D341Med (cell line): ENCODE data around the gene CCDC88C.
A peak's percentile ranks its signal among the peaks of the same experiment; 100 is the strongest.

Experiments
- DNase-seq: peaks from one replicate; pipeline ENCODE4 v3.0.0; 2012; ENCODE audit warnings: low spot score

CCDC88C gene

GRCh38 chr14:91380123-91380522, 37.5 kb downstream of the CCDC88C start:
- DNase-seq: no peak

GRCh38 chr14:91379579-91379932, 38.1 kb downstream of the CCDC88C start:
- no peak for DNase-seq

DNA sequence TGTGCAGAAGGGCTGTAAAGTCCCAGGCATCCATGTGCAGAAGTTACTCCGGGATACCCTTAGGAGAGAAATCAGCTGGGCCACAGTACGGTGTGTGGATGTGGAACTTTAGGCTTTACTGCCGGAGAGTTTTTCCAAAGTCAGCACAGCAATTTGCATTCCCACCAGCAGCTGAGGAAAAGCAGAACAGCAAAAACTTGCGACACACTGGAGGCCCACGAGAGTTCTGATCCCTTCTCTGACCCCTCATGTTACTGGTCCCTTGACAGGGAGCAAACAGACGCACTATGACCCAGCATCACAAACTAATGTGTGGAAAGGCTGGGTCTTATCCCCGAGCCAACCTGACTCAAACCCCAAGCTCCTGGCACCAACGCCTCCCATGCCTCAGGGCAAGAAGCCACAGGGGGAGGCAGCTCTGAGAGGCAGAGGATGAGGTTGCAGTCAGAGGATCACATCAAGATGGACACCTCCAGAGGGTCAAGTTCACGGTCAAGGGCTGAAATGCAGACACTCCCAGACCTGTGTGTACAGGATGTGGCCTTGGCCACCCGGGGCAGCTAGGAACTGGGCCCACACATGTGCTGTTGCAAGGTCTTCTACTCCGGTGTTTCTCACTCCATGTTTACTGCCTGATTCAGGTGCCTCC, 38.6 kb downstream of the CCDC88C start:
- no peak for DNase-seq

- DNase-seq: no peak
These were observed 39.6 kb downstream of the CCDC88C start for GRCh38 chr14:91377700-91378652.

- DNase-seq: no peak
These were observed 40.8 kb downstream of the CCDC88C start for GRCh38 chr14:91376547-91377477.

- no peak for DNase-seq
These were observed 41.7 kb downstream of the CCDC88C start for GRCh38 chr14:91375720-91376452.

DNA sequence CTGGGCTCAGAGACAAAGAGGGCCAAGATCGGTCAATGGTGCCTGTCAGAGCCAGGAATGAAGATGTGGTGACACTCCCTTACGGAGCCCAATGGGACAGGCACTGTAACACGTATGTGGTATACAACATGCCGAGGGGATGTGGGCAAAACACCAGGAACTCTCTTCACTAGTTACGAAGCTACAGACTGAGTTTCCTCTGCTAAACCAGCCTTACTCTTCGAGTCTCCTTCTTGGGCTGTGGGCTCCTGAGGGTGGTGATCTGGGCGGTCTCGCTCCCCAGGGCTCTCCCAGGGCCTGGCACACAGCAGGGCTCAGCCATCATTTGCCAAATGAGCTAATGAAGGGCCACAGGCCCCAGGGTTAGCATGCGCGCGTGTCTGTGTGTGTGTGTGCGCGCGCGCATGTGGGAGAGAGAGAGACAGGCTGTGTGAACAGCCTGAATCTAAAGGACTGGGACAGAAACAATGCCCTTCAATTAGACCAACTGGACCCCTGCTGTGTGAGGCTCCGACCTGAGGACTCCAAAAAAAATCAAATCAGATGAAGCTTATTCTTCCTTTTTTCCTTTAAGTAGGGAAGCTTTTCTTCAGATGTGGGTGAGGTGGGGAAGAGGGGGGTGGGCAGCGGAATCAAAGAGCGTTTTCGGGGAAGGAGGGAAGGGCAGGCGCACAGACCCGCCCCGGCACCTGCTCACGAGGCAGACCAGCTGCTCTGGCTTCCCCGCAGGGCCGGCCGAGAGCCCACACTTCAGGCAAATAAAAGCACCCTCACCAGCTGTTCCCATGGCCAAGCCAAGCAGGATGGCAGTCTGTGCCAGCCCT, 42.5 kb downstream of the CCDC88C start:
- peak; percentile 83 for DNase-seq

GRCh38 chr14:91374287-91374878, 43.2 kb downstream of the CCDC88C start:
- no peak for DNase-seq

DNA sequence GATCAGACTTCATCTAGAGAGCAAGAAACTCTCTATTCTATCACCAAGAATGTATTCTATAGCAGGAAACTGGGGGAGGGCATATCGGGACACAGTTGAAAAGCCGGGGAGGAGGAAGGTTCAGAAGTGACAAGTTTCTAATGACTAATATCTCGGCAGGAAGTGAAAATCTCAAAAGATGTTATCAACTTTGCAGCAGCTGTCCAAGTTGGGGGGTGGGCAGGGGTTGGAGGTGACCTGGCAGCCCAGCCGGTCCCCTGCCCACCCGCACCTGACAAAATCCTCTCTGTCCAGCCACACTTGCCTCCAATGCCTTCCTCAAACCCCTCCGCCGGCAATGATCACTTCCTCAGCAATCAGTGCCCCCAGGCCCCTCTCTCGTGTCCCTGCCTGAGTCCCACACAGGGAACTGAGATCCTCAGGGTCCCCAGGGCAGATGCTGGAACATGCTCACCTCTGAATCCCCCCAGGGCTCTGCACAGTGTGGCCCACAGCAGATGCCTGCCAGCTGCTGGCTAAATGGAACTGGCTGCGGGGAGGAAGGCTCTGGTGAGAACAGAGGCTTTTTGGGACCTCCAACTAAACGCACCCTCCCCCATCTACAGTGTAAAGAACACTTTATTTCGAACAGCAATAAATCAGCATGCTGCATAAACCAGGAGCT, 43.9 kb downstream of the CCDC88C start:
- DNase-seq: no peak

- DNase-seq: no peak
These were observed 44.7 kb downstream of the CCDC88C start for GRCh38 chr14:91372671-91373495.

DNA sequence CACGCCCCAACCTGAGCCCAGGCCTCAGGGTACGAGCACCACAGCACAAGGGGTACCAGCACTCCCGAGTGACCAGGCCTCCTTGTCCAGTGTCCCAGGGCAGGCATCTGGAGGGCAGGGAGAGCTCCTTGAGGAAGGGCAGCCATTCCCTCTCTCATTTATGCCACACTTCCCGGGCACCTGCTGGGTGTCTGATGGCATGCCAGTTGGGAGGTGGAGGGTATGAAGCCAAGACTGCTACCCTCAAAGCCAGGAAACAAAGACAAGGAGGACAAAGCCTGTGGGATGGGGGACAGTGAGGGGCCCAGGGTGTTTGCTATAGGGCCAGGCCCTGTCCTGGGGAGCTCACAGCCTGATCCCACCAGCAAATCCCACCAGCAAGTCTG, 45.6 kb downstream of the CCDC88C start:
- no peak for DNase-seq

DNA sequence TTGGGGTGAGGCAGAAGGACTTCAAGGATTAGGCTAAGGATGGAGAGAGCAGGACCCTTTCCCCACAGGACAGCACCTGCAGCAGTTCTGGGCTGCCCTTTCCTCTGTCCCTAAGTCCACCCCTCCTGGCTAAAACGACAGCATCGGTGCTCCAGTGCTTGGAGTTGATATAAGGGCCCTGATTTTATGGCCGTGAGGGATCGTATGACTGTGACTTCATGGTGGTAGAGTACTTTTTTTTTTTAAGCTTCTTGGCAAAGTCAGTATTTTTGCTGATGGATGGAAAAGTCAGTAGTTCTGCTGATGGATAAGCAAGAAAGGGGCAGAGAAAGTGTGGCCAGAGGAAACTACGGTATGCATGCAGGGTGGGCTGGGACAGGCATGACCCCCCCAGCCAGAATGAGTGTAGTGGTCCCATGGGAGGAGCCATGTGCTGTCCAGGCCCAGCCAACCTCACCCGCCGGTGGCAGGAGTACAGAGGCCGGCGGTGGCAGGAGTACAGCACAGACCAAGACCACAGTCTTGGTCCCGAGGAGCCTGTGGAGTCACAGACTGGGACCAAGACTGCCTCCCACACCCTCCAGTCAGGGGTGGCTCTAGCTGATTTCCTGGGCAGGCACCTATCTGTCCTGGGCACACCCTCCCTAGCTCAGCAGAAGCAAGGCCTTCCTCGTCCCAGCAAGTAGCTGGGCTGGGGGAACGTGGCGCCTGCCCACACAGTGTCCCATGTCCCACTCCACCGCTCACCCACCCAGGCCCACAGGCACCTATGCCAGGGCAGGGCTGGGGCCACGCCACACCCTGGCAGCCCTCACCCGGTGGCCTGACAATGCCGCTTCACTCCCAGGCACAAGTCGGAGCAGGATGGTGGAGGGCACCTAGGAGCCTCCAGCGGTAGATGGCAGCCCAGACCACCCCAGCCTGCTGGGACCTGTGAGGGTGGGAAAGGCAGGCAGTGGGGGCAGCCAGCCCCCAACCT, 46.3 kb downstream of the CCDC88C start:
- no peak for DNase-seq

- peak; percentile 87 for DNase-seq
These were observed 47.8 kb downstream of the CCDC88C start for GRCh38 chr14:91369628-91370445.

DNA sequence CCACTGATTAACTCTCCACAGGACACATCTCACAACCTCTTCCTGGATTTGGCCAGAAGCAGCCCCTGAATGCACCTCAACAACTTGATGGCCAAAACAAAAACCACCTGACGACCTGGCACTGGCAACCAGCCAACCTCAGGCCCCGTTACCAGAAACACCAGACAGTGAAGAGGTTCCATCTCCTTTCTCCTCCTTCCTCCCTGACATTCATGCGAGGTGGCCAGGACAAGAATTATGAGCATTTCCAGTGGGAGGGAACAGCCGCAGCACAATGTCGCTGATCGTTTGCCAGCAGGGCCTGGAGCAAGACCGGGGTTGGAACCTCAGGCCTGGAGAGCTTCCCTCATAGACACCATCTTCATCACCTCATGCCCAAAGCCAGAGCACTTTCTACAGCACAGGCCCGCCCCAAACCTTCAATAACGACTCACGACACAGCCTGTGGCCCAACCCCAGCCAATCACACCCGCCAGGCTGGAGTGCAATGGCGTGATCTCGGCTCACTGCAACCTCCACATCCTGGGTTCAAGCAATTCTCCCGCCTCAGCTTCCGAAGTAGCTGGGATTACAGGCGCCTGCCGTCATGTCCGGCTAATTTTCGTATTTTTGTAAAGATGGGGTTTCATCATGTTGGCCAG, 48.7 kb downstream of the CCDC88C start:
- DNase-seq: no peak

- no peak for DNase-seq
These were observed 50.1 kb downstream of the CCDC88C start for GRCh38 chr14:91367173-91368171.
